Ishikawa (cell line): ENCODE measurements around the gene OBSCN.

Source experiments
- CREB1 ChIP-seq: IDR thresholded peaks from 2 replicates; pipeline ENCODE4 v1.6.1; 2012; ENCODE audit warnings: low read depth
- EGR1 ChIP-seq: IDR thresholded peaks from 2 replicates; pipeline ENCODE4 v1.6.1; 2012
- EP300 ChIP-seq: IDR thresholded peaks from 2 replicates; pipeline ENCODE4 v1.6.1; 2012; ENCODE audit warnings: borderline replicate concordance
- FOXM1 ChIP-seq: IDR thresholded peaks from 2 replicates; pipeline ENCODE4 v1.6.1; 2012; ENCODE audit warnings: low read depth, borderline replicate concordance
- MAX ChIP-seq: IDR thresholded peaks from 2 replicates; pipeline ENCODE4 v1.6.1; 2012
- NFIC ChIP-seq: IDR thresholded peaks from 2 replicates; pipeline ENCODE4 v1.6.1; 2012
- RAD21 ChIP-seq: IDR thresholded peaks from 2 replicates; pipeline ENCODE4 v1.6.1; 2012; ENCODE audit warnings: low read depth
- TAF1 ChIP-seq: IDR thresholded peaks from 2 replicates; pipeline ENCODE4 v1.6.1; 2012; ENCODE audit warnings: low read depth, mild to moderate bottlenecking
- TCF12 ChIP-seq: IDR thresholded peaks from 2 replicates; pipeline ENCODE4 v1.6.1; 2012; ENCODE audit warnings: low read depth
- TEAD4 ChIP-seq: IDR thresholded peaks from 2 replicates; pipeline ENCODE4 v1.6.1; 2012
- USF1 ChIP-seq: IDR thresholded peaks from 2 replicates; pipeline ENCODE4 v1.6.1; 2012
- ZBTB7A ChIP-seq: IDR thresholded peaks from 2 replicates; pipeline ENCODE4 v1.6.1; 2012; ENCODE audit warnings: low read depth
- TF ChIP-seq, protein P1 (sequence below): IDR thresholded peaks from 2 replicates; pipeline ENCODE4 v1.6.1; 2012; ENCODE audit warnings: low read depth, mild to moderate bottlenecking

Gene OBSCN

DNA sequence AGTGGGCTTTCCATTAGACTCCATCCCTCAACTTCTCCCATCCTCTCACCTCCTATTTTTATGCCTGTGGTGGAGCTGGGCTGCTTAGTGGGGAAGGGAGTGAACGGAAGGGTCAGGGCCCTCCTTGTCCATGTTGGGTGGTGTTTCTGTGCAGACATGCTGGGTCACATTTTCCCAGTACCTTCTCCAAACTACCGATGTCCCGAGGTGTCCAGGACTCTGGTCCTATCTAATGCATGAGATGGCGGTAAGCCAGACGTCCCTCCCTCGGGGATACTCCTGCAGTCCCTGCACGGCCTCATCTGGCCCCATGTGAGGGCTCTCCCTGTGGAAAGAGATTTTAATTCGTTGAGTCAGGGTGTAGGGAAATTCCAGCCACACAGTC, 61.0 kb downstream of the OBSCN start:
- TF ChIP-seq EP300, result no peak
- no peak for TF ChIP-seq EGR1
- TF ChIP-seq TCF12, result no peak
- no peak for TF ChIP-seq TAF1
- no peak for TF ChIP-seq USF1
- TF ChIP-seq MAX, result no peak
- TF ChIP-seq RAD21, result no peak
- TF ChIP-seq CREB1, result no peak
- no peak for TF ChIP-seq FOXM1

DNA sequence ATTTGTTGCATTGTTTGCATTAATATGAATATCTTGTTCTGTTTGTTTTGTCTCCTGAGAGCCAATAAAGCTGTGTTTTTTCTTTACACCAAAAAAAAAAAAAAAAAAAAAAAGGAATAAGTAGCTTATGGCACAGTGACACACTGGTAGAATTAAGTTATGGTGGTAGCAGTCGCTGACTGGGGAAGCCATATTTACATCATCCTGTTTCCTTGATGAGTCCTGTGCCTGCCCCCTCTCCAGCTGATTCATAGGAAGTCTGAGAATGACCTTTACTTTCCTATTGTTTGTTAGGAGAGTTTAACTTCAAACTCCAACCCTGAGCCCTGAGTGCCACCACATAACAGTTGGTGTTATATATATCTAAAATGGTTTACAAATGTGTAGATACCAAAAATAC, 62.2 kb downstream of the OBSCN start:
- no peak for TF ChIP-seq ZBTB7A
- no peak for TF ChIP-seq CREB1
- no peak for TF ChIP-seq MAX
- TF ChIP-seq FOXM1, result no peak
- TF ChIP-seq, protein P1, sequence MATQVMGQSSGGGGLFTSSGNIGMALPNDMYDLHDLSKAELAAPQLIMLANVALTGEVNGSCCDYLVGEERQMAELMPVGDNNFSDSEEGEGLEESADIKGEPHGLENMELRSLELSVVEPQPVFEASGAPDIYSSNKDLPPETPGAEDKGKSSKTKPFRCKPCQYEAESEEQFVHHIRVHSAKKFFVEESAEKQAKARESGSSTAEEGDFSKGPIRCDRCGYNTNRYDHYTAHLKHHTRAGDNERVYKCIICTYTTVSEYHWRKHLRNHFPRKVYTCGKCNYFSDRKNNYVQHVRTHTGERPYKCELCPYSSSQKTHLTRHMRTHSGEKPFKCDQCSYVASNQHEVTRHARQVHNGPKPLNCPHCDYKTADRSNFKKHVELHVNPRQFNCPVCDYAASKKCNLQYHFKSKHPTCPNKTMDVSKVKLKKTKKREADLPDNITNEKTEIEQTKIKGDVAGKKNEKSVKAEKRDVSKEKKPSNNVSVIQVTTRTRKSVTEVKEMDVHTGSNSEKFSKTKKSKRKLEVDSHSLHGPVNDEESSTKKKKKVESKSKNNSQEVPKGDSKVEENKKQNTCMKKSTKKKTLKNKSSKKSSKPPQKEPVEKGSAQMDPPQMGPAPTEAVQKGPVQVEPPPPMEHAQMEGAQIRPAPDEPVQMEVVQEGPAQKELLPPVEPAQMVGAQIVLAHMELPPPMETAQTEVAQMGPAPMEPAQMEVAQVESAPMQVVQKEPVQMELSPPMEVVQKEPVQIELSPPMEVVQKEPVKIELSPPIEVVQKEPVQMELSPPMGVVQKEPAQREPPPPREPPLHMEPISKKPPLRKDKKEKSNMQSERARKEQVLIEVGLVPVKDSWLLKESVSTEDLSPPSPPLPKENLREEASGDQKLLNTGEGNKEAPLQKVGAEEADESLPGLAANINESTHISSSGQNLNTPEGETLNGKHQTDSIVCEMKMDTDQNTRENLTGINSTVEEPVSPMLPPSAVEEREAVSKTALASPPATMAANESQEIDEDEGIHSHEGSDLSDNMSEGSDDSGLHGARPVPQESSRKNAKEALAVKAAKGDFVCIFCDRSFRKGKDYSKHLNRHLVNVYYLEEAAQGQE, result no peak
- no peak for TF ChIP-seq TCF12
- TF ChIP-seq RAD21, result no peak

GRCh38 chr1:228271701-228272251, 63.9 kb downstream of the OBSCN start:
- TF ChIP-seq MAX (no peak), EGR1 (no peak), CREB1 (no peak), USF1 (no peak), EP300 (no peak)
- TF ChIP-seq, protein P1, result no peak

DNA sequence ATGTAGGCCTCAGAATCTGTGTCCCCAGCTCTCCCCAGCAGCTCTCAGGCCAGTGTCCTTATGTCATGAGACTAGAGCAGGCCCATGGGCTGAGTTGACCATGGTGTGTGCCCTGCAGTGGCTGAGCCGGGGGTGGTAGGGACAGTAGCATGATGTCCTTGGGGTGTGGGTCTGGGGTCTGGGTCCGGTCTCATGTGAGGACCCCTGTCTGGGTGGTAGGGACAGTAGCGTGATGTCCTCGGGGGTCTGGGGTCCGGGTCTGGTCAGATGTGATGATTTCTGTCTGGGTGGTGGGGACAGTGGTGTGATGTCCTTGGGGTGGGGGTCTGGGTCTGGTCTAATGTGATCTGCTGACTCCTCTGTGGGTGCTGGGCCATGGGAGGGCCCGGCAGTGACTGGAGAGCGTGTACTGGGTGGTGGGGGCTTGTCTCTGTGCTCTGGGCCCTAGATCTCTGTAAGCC, 64.5 kb downstream of the OBSCN start:
- no peak for TF ChIP-seq MAX
- no peak for TF ChIP-seq TAF1
- no peak for TF ChIP-seq NFIC
- no peak for TF ChIP-seq TCF12
- TF ChIP-seq, protein P1, result no peak
- TF ChIP-seq RAD21, result no peak
- no peak for TF ChIP-seq CREB1
- no peak for TF ChIP-seq EGR1
- TF ChIP-seq USF1, result no peak
- no peak for TF ChIP-seq EP300
- TF ChIP-seq TEAD4, result no peak
- no peak for TF ChIP-seq ZBTB7A
